Adrenal gland (tissue), 5 donors: ENCODE results near the gene C1orf122.

ENCODE experiments used
- POLR2A ChIP-seq, 2 donors: fragments of 450-650 bp; IDR thresholded peaks; one replicate each; pipeline ENCODE4 v1.6.1; 2017; ENCODE audit warnings: antibody characterized with exemption in 2 of 2, mild to moderate bottlenecking in 2 of 2, moderate library complexity in 1 of 2
- TF ChIP-seq, protein P1 (sequence below), 6 experiments: fragments of 450-650 bp in 4 of 6; fragments of 200-600 bp in 2 of 6; sonication (generic) in 1 of 6; IDR thresholded peaks; 1 replicate in 5 of 6; 2 replicates in 1 of 6; pipeline versions ENCODE4 v1.5.1 to v1.8.0; 2016 to 2021; ENCODE audit warnings: antibody characterized with exemption in 6 of 6, mild to moderate bottlenecking in 2 of 6, moderate library complexity in 1 of 6
- donor health status: DM: no; HTN: no; CAD: no.

DNA sequence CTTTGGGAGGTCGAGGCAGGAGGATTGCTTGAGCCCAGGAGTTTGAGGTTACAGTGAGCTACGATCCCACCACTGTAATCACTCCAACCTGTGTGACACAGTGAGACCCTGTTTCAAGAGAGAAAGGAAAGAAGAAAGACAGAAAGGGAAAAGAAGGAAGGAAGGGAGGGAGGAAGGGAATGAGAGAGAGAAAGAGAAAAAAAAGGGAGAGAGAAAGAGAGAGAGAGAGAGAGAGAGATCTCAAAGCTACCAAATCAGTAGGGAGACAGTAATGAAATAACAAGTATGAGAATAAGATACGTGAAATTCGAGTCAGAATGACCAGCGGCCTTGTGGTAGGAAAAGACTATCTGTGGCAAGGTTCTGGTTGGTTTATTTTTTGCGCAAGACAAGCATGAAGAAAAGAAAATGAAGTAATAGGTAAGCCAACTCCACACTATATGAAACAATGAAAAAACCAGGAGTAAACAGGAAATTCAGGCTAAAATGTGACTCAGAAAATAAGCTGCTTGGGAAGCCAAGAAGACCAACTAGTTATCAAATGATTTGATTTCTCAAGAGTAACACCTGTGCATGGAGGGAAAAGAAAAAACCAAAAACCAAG, 42.9 kb downstream of the C1orf122 start:
- TF ChIP-seq, protein P1, sequence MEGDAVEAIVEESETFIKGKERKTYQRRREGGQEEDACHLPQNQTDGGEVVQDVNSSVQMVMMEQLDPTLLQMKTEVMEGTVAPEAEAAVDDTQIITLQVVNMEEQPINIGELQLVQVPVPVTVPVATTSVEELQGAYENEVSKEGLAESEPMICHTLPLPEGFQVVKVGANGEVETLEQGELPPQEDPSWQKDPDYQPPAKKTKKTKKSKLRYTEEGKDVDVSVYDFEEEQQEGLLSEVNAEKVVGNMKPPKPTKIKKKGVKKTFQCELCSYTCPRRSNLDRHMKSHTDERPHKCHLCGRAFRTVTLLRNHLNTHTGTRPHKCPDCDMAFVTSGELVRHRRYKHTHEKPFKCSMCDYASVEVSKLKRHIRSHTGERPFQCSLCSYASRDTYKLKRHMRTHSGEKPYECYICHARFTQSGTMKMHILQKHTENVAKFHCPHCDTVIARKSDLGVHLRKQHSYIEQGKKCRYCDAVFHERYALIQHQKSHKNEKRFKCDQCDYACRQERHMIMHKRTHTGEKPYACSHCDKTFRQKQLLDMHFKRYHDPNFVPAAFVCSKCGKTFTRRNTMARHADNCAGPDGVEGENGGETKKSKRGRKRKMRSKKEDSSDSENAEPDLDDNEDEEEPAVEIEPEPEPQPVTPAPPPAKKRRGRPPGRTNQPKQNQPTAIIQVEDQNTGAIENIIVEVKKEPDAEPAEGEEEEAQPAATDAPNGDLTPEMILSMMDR (IDR thresholded peaks at IDR 0.05): no peak
- no peak for TF ChIP-seq POLR2A (IDR thresholded peaks at IDR 0.05)
